Transverse colon (tissue), 4 donors: ENCODE measurements around the gene KRT71.

Source experiments
- CTCF ChIP-seq, 5 experiments: fragments of 200-600 bp in 3 of 5; fragments of 450-650 bp in 2 of 5; sonication (generic) in 3 of 5; IDR thresholded peaks; 1 replicate in 2 of 5; 2 replicates in 3 of 5; pipeline ENCODE4 v1.5.1; 2016 to 2017; ENCODE audit warnings: antibody characterized with exemption in 5 of 5, inconsistent platforms in 3 of 5, mild to moderate bottlenecking in 2 of 5, moderate library complexity in 1 of 5
- EP300 ChIP-seq: sonication (generic); formaldehyde crosslinking; IDR thresholded peaks from one replicate; pipeline ENCODE4 v1.6.1; 2017; ENCODE audit warnings: antibody characterized with exemption, low read depth
- POLR2A ChIP-seq: fragments of 450-650 bp; IDR thresholded peaks from one replicate; pipeline ENCODE4 v1.6.1; 2016; ENCODE audit warnings: antibody characterized with exemption, mild to moderate bottlenecking, moderate library complexity
- POLR2AphosphoS5 ChIP-seq, 3 donors: sonication (generic); formaldehyde crosslinking; IDR thresholded peaks; one replicate each; pipeline ENCODE4 v1.6.1; 2016; ENCODE audit warnings: antibody characterized with exemption in 3 of 3

GRCh38 chr12:52517888-52518287 is 35.1 kb downstream of the KRT71 start:
- no peak for TF ChIP-seq CTCF (IDR thresholded peaks at IDR 0.05)
- no peak for TF ChIP-seq POLR2AphosphoS5 (IDR thresholded peaks at IDR 0.05)
- no peak for TF ChIP-seq POLR2A
- no peak for TF ChIP-seq EP300
